T-helper 17 cell (primary cell): ENCODE data around the gene NINJ2. TPM values are rescaled to one million over a fixed set of nuclear protein-coding genes. Genes with fewer than 3 reads are reported as not detected.

Experiments
- ATAC-seq: fragments of 150-1000 bp; cut with Tn5 transposase; 2 replicates; pipeline ENCODE4 v1.10.0; 2021; ENCODE audit warnings: mild to moderate bottlenecking, moderate library complexity
- DNase-seq, 3 donors: peaks; one replicate each; pipeline versions ENCODE4 v3.0.0 to v3.0.0-alpha.2; 2020 to 2021
- H3K9me3 ChIP-seq: one replicate; pipeline ENCODE4 v1.7.0; 2013; ENCODE audit warnings: low read length, mild to moderate bottlenecking; ENCODE audit not compliant: control insufficient read depth, poor library complexity, severe bottlenecking
- H3K27ac Mint-ChIP-seq: one replicate; pipeline ENCODE4 v1.8.0; 2022; ENCODE audit warnings: mild to moderate bottlenecking, moderate library complexity, mixed read lengths
- H3K27me3 Mint-ChIP-seq: one replicate; pipeline ENCODE4 v1.8.0; 2022; ENCODE audit warnings: mixed read lengths
- H3K36me3 Mint-ChIP-seq: one replicate; pipeline ENCODE4 v1.8.0; 2022; ENCODE audit warnings: low read depth, mixed read lengths
- H3K4me1 Mint-ChIP-seq: one replicate; pipeline ENCODE4 v1.8.0; 2022; ENCODE audit warnings: mild to moderate bottlenecking, mixed read lengths
- H3K4me3 Mint-ChIP-seq: one replicate; pipeline ENCODE4 v1.8.0; 2022; ENCODE audit warnings: mild to moderate bottlenecking, moderate library complexity, mixed read lengths
- total RNA-seq, 4 donors: library from RNA in 2 of 4; stranded (reverse) in 2 of 4; gene quantifications; one replicate each; pipeline ENCODE4 v1.2.3 and lab custom pipeline; 2022 to 2026

NINJ2 gene
- total RNA-seq, 2 donors from 2014 or later: 6.1 to 6.3 TPM

GRCh38 chr12:590206-590750 is 73.0 kb downstream of the NINJ2 start:
- DNase-seq (no peak), ATAC-seq (no peak)
- H3K4me3 Mint-ChIP-seq: no peak overlapping the region
- no peaks in the 10 kb centered on the region for H3K9me3 ChIP-seq
- no peaks in the 10 kb centered on the region for H3K27me3 Mint-ChIP-seq
- no peaks in the 10 kb centered on the region for H3K36me3 Mint-ChIP-seq
- peak overlapping the region; percentile 82 for H3K27ac Mint-ChIP-seq
- peaks cover 7% of the 10 kb centered on the region for H3K4me1 Mint-ChIP-seq

- Mint-ChIP-seq H3K27me3 (no peaks in the 10 kb centered on the region), H3K27ac (no peak overlapping the region), H3K4me3 (no peak overlapping the region), H3K4me1 (peaks cover 4% of the 10 kb centered on the region), H3K36me3 (no peaks in the 10 kb centered on the region)
- no peaks in the 10 kb centered on the region for H3K9me3 ChIP-seq
- ATAC-seq (no peak), DNase-seq (no peak)
These were observed 74.6 kb downstream of the NINJ2 start for GRCh38 chr12:588646-589045.

- Mint-ChIP-seq H3K27ac (no peak overlapping the region), H3K4me3 (no peak overlapping the region), H3K36me3 (no peaks in the 10 kb centered on the region), H3K4me1 (peaks cover 4% of the 10 kb centered on the region), H3K27me3 (no peaks in the 10 kb centered on the region)
- no peak for ATAC-seq
- no peak for DNase-seq
- no peaks in the 10 kb centered on the region for H3K9me3 ChIP-seq
These were observed 75.3 kb downstream of the NINJ2 start for GRCh38 chr12:588024-588322.

GRCh38 chr12:587132-588023 is 75.9 kb downstream of the NINJ2 start:
- Mint-ChIP-seq H3K27ac (no peak overlapping the region), H3K27me3 (no peaks in the 10 kb centered on the region), H3K36me3 (no peaks in the 10 kb centered on the region), H3K4me3 (no peak overlapping the region), H3K4me1 (peaks cover 4% of the 10 kb centered on the region)
- H3K9me3 ChIP-seq: no peaks in the 10 kb centered on the region
- no peak for ATAC-seq
- no peak for DNase-seq

- DNase-seq: no peak
- no peak for ATAC-seq
- Mint-ChIP-seq H3K4me3 (no peak overlapping the region), H3K27ac (no peak overlapping the region), H3K4me1 (peaks cover 4% of the 10 kb centered on the region), H3K36me3 (no peaks in the 10 kb centered on the region), H3K27me3 (no peaks in the 10 kb centered on the region)
- no peaks in the 10 kb centered on the region for H3K9me3 ChIP-seq
These were observed 76.8 kb downstream of the NINJ2 start for GRCh38 chr12:586318-587071.

GRCh38 chr12:585062-586061 is 77.9 kb downstream of the NINJ2 start:
- peaks cover 5% of the 10 kb centered on the region for H3K36me3 Mint-ChIP-seq
- ATAC-seq: no peak
- no peaks in the 10 kb centered on the region for H3K27me3 Mint-ChIP-seq
- no peak for DNase-seq
- H3K4me1 Mint-ChIP-seq: peaks cover 10% of the 10 kb centered on the region
- no peaks in the 10 kb centered on the region for H3K9me3 ChIP-seq
- H3K27ac Mint-ChIP-seq: no peak overlapping the region
- no peak overlapping the region for H3K4me3 Mint-ChIP-seq

GRCh38 chr12:583251-583869 is 79.9 kb downstream of the NINJ2 start:
- H3K27ac Mint-ChIP-seq: no peak overlapping the region
- no peaks in the 10 kb centered on the region for H3K9me3 ChIP-seq
- no peak overlapping the region for H3K4me3 Mint-ChIP-seq
- DNase-seq: no peak
- no peaks in the 10 kb centered on the region for H3K27me3 Mint-ChIP-seq
- peaks cover 5% of the 10 kb centered on the region for H3K36me3 Mint-ChIP-seq
- ATAC-seq: no peak
- H3K4me1 Mint-ChIP-seq: peaks cover 8% of the 10 kb centered on the region

GRCh38 chr12:581746-582145 is 81.5 kb downstream of the NINJ2 start:
- Mint-ChIP-seq H3K4me3 (no peak overlapping the region), H3K36me3 (peaks cover 5% of the 10 kb centered on the region), H3K27me3 (no peaks in the 10 kb centered on the region), H3K4me1 (peaks cover 10% of the 10 kb centered on the region), H3K27ac (no peak overlapping the region)
- DNase-seq (no peak), ATAC-seq (no peak)
- no peaks in the 10 kb centered on the region for H3K9me3 ChIP-seq

GRCh38 chr12:581321-581720 is 81.9 kb downstream of the NINJ2 start:
- Mint-ChIP-seq H3K4me3 (no peak overlapping the region), H3K36me3 (peaks cover 5% of the 10 kb centered on the region), H3K4me1 (peaks cover 11% of the 10 kb centered on the region), H3K27me3 (no peaks in the 10 kb centered on the region), H3K27ac (peak overlapping the region; percentile 76)
- no peak for ATAC-seq
- no peak for DNase-seq
- H3K9me3 ChIP-seq: no peaks in the 10 kb centered on the region

- peaks cover 5% of the 10 kb centered on the region for H3K36me3 Mint-ChIP-seq
- no peaks in the 10 kb centered on the region for H3K9me3 ChIP-seq
- DNase-seq: no peak
- H3K4me1 Mint-ChIP-seq: peaks cover 11% of the 10 kb centered on the region
- no peaks in the 10 kb centered on the region for H3K27me3 Mint-ChIP-seq
- H3K27ac Mint-ChIP-seq: peak overlapping the region; percentile 76
- H3K4me3 Mint-ChIP-seq: peak overlapping the region; percentile 71
- ATAC-seq: no peak
These were observed 82.4 kb downstream of the NINJ2 start for GRCh38 chr12:580813-581212.

- peaks cover 9% of the 10 kb centered on the region for H3K4me1 Mint-ChIP-seq
- ATAC-seq (no peak), DNase-seq (no peak)
- H3K36me3 Mint-ChIP-seq: peaks cover 5% of the 10 kb centered on the region
- H3K27me3 Mint-ChIP-seq: no peaks in the 10 kb centered on the region
- H3K27ac Mint-ChIP-seq: no peak overlapping the region
- no peak overlapping the region for H3K4me3 Mint-ChIP-seq
- H3K9me3 ChIP-seq: no peaks in the 10 kb centered on the region
These were observed 83.7 kb downstream of the NINJ2 start for GRCh38 chr12:579420-580110.
